ES-I3 (cell line): ENCODE data around the gene SDK1.

Experiments
- H3K36me3 ChIP-seq: 2 replicates; pipeline ENCODE4 v1.6.1; 2013; ENCODE audit warnings: mild to moderate bottlenecking, low read length, control low read depth, moderate library complexity; ENCODE audit not compliant: insufficient read depth
- H3K4me1 ChIP-seq: 2 replicates; pipeline ENCODE4 v1.6.1; 2013; ENCODE audit warnings: mild to moderate bottlenecking, control low read depth, low read length; ENCODE audit not compliant: insufficient read depth
- H3K9ac ChIP-seq: 2 replicates; pipeline ENCODE4 v1.6.1; 2013; ENCODE audit warnings: low read depth, mild to moderate bottlenecking, low read length, moderate library complexity
- H3K9me3 ChIP-seq: 2 replicates; pipeline ENCODE4 v1.6.1; 2013; ENCODE audit warnings: mild to moderate bottlenecking, low read length, moderate library complexity; ENCODE audit not compliant: control insufficient read depth, insufficient read depth

Gene SDK1

DNA sequence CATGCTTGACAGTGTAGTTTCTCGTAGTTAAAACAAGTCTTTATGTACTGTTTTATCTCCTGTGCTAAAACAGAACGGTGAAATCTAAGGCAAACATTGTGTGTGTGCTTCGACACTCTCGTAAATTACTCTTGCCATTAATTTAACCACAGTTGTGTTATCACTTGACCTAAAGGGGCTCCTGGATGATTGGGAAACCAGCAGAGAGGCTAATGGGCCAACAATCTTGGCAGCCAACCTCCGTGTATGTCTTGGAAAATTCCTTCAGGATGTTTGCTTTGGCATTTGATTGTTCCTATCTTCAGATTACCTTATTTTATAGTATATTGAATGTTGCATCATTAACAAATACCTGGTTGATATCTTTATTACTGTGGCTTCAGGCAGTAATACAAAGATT, 409.5 kb downstream of the SDK1 start:
- Histone ChIP-seq H3K9ac (no peak overlapping the region), H3K4me1 (no peaks in the 10 kb centered on the region), H3K9me3 (no peaks in the 10 kb centered on the region), H3K36me3 (no peaks in the 10 kb centered on the region)

DNA sequence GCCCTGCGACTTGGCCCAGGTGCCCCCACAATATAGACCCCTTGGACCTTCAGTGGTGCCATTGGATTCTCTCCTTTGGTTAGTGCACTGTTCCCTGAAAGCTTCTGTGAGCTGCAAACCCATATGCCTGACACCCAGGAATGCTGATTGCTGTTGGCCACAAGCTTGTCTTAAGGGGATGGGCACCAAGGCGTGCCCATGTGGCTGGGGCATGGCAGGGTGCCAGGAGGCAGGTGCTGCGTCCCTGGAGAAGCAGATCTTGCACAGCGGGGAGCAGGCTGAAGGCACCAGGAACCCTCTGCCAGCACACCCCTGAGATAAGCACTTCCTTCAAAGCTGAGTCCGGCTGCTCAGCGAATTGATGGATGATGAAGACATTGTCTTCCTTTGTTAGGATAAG, 411.8 kb downstream of the SDK1 start:
- Histone ChIP-seq H3K9ac (no peak overlapping the region), H3K4me1 (no peaks in the 10 kb centered on the region), H3K9me3 (no peaks in the 10 kb centered on the region), H3K36me3 (no peaks in the 10 kb centered on the region)

DNA sequence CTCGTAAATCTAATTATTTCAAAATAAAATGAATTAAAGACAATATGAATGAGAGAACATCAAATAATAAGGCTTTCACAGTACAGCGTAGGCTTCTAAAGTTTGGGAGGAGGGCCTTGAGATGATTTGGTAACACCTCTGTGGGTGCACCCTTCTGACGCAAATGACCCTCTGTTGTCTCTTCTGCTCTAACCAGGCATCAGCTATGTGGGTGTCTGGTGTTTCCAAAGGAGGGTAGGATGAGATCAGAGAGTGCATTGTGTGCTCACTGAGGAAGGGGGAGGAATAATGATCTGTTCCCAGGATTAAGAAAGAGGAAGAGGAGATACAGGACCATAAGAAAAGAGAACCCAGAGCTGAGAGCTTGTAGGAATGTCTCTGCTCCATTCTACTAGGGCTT, 420.4 kb downstream of the SDK1 start:
- H3K9ac ChIP-seq = no peak overlapping the region
- no peaks in the 10 kb centered on the region; the same call in 1 of the 2 replicates for H3K4me1 ChIP-seq
- H3K9me3 ChIP-seq = no peaks in the 10 kb centered on the region
- H3K36me3 ChIP-seq = no peaks in the 10 kb centered on the region

DNA sequence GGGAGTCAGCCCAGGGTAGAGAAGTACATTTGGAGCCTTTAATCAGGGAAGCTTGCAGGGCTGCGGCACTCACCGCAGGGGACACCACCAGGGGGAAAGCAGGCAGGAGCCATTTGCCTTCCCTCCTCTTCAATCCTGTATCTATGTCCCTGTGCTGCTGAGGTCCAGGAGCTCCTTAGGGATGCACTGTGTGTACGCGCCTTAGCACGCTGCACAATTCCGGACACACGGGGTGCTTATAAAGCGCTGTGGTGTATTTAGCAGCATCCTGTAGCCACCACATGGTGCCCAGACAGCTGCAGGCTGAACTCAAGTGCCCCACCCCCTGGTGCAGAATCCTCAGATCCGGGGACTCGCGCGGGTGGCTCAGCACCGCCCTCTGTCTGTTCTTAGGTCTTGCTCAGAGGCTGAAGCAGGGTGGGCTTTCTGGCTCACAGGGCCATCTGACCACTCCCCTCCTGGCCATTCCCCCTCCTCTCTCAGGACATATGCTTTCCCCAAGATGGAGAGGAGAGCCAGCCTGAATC, 421.4 kb downstream of the SDK1 start:
- H3K4me1 ChIP-seq = no peaks in the 10 kb centered on the region; the same call in 1 of the 2 replicates
- no peak overlapping the region; the same call in 1 of the 2 replicates for H3K9ac ChIP-seq

DNA sequence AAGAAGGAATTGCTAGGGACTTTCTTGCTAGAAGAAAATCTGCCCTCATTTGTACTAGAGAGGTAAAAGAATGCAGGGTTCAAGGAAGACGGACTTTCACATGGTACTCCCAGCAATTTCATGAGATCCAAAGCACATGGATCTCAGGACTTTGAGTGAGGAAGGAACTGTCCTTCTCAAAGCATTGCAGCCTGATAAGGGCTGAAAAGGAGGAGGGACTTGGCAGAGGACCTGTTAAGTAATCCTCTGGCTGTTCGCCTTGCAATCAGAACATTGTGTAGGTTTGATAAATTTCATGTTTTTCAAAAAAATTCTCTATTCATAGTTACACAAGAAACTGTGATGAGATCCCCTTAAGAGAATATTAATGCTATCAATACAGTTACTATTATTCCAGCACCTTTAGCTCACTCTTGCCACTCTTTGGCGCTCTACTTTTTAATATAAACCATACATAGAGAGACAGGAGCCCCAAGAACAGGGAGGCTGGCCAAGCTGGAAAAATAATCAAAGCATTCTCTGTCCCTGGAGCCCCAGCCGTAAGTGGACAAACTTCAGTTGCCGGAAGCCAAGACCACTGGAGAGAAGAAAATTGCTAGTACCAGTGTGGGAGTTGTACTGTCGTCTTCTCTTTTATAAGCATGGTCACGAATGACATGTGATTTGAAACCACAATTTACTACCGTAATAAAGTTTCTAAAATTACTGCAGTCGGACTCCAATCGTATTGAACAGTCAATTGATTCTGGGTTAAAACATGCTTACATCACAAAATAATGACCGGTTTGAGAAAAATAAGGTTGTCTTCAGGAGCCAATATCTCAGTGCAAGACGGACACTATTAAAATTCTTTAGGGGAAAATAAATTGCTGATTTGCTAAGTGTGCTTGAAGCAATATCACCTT, 424.4 kb downstream of the SDK1 start:
- Histone ChIP-seq H3K36me3 (no peaks in the 10 kb centered on the region), H3K4me1 (no peaks in the 10 kb centered on the region; the same call in 1 of the 2 replicates), H3K9ac (no peak overlapping the region), H3K9me3 (no peaks in the 10 kb centered on the region)

More for the DNA sequence above, 421.4 kb downstream of the SDK1 start:
- Histone ChIP-seq H3K9me3 (no peaks in the 10 kb centered on the region), H3K36me3 (no peaks in the 10 kb centered on the region)

DNA sequence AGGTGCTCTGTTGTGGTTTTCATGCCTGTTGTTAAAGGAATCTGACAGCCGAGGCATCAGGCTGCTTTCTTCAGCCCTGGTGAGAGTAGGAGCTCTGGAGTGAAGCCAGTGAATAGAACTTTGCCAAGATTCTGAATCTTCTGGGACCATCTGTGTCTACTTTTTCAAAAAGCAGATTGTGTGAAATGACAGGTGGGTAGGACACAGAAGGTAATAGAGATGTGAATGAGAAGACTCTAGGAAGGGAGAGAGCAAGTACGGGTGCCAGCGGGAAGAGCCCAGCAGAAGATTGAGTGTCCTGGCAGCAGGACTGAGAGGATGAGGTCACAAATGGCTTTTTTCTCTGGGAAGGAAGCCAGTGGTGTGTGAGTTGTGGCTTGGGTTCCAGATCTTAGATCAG, 429.2 kb downstream of the SDK1 start:
- H3K9ac ChIP-seq = no peak overlapping the region

DNA sequence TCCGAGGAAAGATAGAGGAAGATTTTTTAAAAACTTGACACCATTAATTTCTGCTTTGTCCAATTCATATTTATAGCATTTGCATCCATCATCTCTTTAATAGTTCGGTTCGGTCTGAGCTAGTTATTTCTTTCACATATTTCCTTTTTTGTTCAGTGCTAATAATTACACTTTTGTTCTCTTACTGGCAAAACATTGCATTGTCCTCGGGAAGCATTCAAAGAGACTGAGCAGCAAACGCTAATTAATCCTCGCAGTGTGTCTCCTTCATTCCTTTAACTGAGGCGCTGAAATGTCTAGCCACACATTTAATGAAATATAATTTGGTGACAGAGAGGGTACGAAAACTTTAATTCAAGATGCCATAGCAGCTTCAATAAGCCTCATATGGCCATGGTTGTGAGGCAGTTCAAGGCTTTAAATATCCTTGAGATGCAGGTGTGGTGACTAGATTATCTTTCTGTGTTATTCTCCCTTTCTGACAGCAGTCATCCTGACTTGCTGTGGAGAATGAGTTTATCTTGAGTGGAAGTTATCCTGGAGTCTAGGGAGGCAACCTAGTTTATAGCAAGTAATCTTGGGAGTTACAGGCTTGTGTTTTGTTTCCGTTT, 431.4 kb downstream of the SDK1 start:
- H3K9me3 ChIP-seq = no peaks in the 10 kb centered on the region
- no peak overlapping the region for H3K9ac ChIP-seq
- no peaks in the 10 kb centered on the region for H3K36me3 ChIP-seq
- H3K4me1 ChIP-seq = no peaks in the 10 kb centered on the region

More for the DNA sequence above, 429.2 kb downstream of the SDK1 start:
- H3K4me1 ChIP-seq = no peaks in the 10 kb centered on the region
- H3K9me3 ChIP-seq = no peaks in the 10 kb centered on the region
- no peaks in the 10 kb centered on the region for H3K36me3 ChIP-seq

DNA sequence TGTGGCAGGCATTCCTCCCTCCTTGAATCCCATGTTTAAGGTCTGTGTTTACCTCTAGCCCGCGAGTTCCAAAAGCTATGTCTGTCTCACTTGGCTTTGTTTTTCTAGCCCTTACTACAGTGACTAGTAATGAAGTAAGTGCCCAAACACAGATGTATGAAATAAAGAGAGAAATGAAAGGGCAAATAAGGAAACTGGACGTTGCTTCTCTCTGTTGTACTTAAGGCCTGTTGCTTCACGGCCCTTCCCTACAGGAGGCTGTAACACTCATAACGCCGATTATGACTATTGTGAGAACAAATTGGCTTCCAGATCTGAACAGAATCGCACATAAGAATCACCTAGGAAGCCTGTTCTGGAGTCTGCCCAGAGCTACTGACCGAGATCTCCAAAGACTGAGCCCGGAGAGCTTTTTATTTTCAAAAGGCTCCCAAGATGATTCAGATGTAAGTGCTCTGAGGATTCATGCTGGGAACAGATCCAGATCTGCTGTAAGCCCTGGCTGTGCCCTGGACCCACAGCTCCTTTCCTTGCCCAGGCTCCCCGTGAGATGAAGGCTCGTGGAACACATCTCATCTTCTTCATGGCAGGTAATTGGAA, 432.6 kb downstream of the SDK1 start:
- Histone ChIP-seq H3K36me3 (no peaks in the 10 kb centered on the region), H3K4me1 (no peaks in the 10 kb centered on the region), H3K9me3 (no peaks in the 10 kb centered on the region), H3K9ac (no peak overlapping the region)

DNA sequence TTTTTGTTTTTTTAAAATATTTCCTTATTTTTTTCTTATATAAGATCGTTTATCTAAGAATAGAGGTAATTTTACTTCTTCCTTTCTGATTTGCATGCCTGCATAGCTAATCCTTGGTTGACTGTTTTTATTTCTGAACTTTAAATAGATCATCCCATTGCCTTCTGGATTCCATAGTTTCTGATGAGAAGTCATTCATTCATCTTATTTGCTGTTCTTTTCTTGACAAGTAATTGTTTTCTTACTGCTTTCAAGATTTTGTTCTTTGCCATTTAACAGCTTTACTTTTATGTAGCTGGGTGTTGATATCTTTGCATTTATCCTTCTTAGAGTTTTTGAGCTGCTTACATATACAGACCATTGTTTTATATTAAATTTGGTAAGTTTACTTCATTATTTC, 437.9 kb downstream of the SDK1 start:
- Histone ChIP-seq H3K9me3 (peaks cover 6% of the 10 kb centered on the region; the same call in 1 of the 2 replicates), H3K36me3 (no peaks in the 10 kb centered on the region), H3K4me1 (no peaks in the 10 kb centered on the region), H3K9ac (no peak overlapping the region)

DNA sequence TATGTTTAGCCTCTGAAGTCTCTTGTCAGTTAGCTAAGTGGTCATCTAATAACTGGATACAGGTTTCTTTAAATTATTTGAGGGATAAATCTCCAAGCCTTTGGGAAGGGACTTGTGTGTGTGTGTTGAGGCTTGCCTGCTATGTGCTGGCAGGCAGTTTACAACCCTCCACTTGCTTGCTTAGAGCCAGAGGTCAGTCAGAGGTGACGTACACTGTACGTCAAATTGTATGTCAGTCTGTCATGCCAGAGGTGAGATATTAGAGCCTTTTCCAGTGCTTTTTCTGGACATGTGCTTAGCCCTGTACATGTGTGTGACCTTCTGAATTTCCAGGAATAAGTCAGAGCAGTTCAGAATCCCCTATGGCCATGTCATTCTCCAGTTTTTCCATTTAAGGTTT, 438.9 kb downstream of the SDK1 start:
- no peak overlapping the region for H3K9ac ChIP-seq
- no peaks in the 10 kb centered on the region for H3K4me1 ChIP-seq
- H3K9me3 ChIP-seq = peaks cover 6% of the 10 kb centered on the region; the same call in 1 of the 2 replicates
- H3K36me3 ChIP-seq = no peaks in the 10 kb centered on the region

DNA sequence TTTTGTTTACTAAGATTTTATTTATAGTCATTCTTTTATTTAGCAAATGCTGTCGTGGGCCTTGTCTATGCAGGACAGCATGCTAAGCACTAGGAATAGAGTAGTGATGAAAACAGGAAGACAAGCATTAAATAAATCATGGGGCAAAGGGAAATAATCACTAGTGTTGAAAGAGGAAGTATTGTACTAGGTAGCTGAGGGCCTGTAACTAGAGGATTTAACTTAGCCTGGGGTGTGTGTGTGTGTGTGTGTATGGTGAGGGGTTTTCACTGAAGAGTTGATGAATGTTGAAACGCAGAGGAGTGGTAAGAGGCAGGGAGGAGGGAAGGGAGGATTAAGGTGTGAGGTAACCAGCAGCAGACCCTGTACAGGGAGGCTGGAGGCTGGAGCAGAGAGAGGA, 446.4 kb downstream of the SDK1 start:
- Histone ChIP-seq H3K4me1 (no peaks in the 10 kb centered on the region), H3K36me3 (no peaks in the 10 kb centered on the region), H3K9ac (no peak overlapping the region), H3K9me3 (no peaks in the 10 kb centered on the region)

DNA sequence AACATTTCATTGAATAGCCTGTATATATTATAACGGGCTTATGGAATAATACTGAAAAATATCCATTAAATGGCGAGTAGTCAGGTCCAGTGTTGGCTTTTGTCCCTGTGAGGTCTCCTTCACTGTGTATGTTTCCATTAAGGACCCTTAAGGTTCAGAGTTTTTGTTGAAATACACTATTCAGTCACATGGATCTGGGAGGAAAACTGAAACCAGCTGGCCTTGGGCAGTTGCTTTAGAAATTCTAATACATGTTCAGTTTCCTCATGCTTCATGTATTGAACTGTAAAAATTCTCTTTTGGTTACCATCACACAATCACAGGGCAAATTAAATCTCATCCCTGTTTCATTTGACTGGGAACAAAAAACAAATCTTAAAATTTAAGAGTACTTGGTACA, 447.3 kb downstream of the SDK1 start:
- no peaks in the 10 kb centered on the region for H3K9me3 ChIP-seq
- H3K4me1 ChIP-seq = no peaks in the 10 kb centered on the region
- no peaks in the 10 kb centered on the region for H3K36me3 ChIP-seq
- no peak overlapping the region for H3K9ac ChIP-seq

DNA sequence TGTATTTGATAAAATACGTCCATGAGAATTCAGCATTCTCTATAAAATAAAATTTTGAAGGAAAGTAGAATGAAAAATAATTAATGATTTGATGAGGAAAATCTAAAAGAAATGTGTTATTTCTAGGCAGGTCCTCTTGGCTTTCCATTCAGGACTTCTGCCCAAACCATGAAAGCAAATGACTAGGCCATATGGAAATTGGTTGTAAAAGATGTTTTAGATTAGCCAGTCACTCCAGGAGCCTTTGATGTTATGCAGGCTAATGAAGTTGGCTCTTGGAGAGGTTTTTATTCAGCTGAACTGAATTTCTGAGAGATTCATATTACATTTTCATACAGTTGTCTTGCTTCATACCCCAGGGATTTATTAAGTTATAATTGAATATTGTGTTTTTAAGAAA, 452.8 kb downstream of the SDK1 start:
- Histone ChIP-seq H3K4me1 (0 out of 2 replicates have a peak, but pooled peaks cover 4% of the 10 kb centered on the region), H3K9ac (no peak overlapping the region), H3K9me3 (no peaks in the 10 kb centered on the region)

DNA sequence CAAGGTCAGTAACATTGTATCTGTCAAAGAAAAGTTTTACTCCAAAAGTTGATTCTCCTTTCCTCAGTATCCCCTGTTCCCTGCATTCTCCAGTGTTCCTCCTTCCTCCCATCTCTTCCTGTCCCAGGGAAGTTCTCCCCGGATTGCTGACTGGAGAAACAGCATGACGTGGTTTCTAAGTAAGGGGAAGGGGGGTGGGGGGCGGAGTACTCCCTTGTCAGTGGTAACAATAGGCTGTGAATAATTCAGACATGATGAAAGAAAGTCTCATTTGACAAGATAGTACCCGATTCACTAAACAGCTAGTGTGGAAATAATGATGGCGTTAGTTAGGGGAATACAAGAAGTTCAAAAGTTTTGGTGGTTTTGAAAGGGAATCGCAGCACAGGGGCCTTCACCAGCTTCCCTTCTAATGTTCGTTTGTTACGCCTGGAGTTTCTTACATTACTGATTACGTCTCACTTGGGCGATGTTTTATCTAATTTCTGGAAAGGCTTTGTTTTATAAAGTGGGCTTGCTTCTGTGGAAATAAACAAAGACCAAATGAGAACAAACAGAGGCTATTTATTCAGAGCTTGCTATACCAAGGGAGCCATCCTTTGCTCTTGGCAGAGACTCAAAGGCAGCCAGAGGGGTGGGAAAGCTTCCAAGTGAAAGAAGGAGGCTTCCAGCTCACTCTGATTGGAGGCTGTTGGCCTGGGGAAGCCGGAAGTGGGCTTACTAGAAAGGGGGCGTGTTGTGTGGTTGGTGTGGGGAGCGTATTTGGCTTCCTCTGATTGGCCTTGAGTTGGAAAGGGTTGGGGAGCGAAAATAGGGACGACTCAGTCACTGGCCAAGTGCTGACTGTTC, 453.7 kb downstream of the SDK1 start:
- Histone ChIP-seq H3K36me3 (no peaks in the 10 kb centered on the region), H3K9ac (peak overlapping the region; percentile 49; the same call in 1 of the 2 replicates), H3K4me1 (0 out of 2 replicates have a peak, but pooled peaks cover 4% of the 10 kb centered on the region), H3K9me3 (no peaks in the 10 kb centered on the region)

More for the DNA sequence above, 452.8 kb downstream of the SDK1 start:
- no peaks in the 10 kb centered on the region for H3K36me3 ChIP-seq
